ENCODE data around the gene IL10RB. TPM values are rescaled to one million over a fixed set of nuclear protein-coding genes. Genes with fewer than 3 reads are reported as not detected.
"Not testable (repeated sequence)": the region's sequence is repeated elsewhere in the genome, so short reads cannot be mapped to it uniquely, and the experiment has no call there.

The IL10RB gene
- 10.3 and 13.4 TPM in 2 replicates for total RNA-seq (2014; rRNA removed; shearing (Covaris generic))

GRCh38 chr21:33266050-33266788 lies at the start of gene IL10RB:
Gene IL10RB, plus strand, starts transcription at chr21:33266367. Its CDS starts 99 bp downstream, at chr21:33266466.
- peak; percentile 49 for DNase-seq (ENCODE audit: low spot score)

GRCh38 chr21:33217138-33217520 lies 49.0 kb upstream of the IL10RB start:
- DNase-seq (ENCODE audit: low spot score), result no peak

- DNase-seq (ENCODE audit: low spot score), result no peak
Observed at GRCh38 chr21:33219300-33219699, 46.9 kb upstream of the IL10RB start.

GRCh38 chr21:33219954-33220353 lies 46.2 kb upstream of the IL10RB start:
- no peak for DNase-seq (ENCODE audit: low spot score)

GRCh38 chr21:33225376-33225775 lies 40.8 kb upstream of the IL10RB start:
- DNase-seq (ENCODE audit: low spot score), result not testable (repeated sequence)

GRCh38 chr21:33228455-33228854 lies 37.7 kb upstream of the IL10RB start:
- no peak for DNase-seq (ENCODE audit: low spot score)

- DNase-seq (ENCODE audit: low spot score), result no peak
Observed at GRCh38 chr21:33229099-33229783, 36.9 kb upstream of the IL10RB start.

GRCh38 chr21:33229784-33230544 lies 36.2 kb upstream of the IL10RB start, which contains the start of gene IFNAR2:
Gene IFNAR2, plus strand, starts transcription at chr21:33229938. Its CDS starts 11,985 bp downstream, at chr21:33241923.
- DNase-seq (ENCODE audit: low spot score), result peak; percentile 39

- DNase-seq (ENCODE audit: low spot score), result peak; percentile 16
Observed at GRCh38 chr21:33230545-33231324, 35.4 kb upstream of the IL10RB start.

- no peak for DNase-seq (ENCODE audit: low spot score)
Observed at GRCh38 chr21:33231526-33231925, 34.6 kb upstream of the IL10RB start.

GRCh38 chr21:33232291-33233034 lies 33.7 kb upstream of the IL10RB start:
- no peak for DNase-seq (ENCODE audit: low spot score)

GRCh38 chr21:33234635-33235520 lies 31.3 kb upstream of the IL10RB start:
- no peak for DNase-seq (ENCODE audit: low spot score)

- DNase-seq (ENCODE audit: low spot score), result no peak
Observed at GRCh38 chr21:33236013-33236686, 30.0 kb upstream of the IL10RB start.

GRCh38 chr21:33236766-33237165 lies 29.4 kb upstream of the IL10RB start:
- no peak for DNase-seq (ENCODE audit: low spot score)

GRCh38 chr21:33237486-33237885 lies 28.7 kb upstream of the IL10RB start:
- DNase-seq (ENCODE audit: low spot score), result no peak

GRCh38 chr21:33238146-33238545 lies 28.0 kb upstream of the IL10RB start:
- no peak for DNase-seq (ENCODE audit: low spot score)

- no peak for DNase-seq (ENCODE audit: low spot score)
Observed at GRCh38 chr21:33238565-33239255, 27.5 kb upstream of the IL10RB start.

- DNase-seq (ENCODE audit: low spot score), result not testable (repeated sequence)
Observed at GRCh38 chr21:33239559-33240127, 26.5 kb upstream of the IL10RB start.

Data from HT-29 (cell line).